ENCODE measurements around the gene OR2W3.

Gene OR2W3

GRCh38 chr1:247923941-247924340 is 28.6 kb downstream of the OR2W3 start:
- FAIRE-seq (no peak), DNase-seq (ENCODE audit: insufficient read length) (no peak)
- no peak for TF ChIP-seq POLR2AphosphoS5 (IDR thresholded peaks at IDR 0.05; ENCODE audit: low read depth, low read length)
- no peak for TF ChIP-seq POLR2A (IDR thresholded peaks at IDR 0.05; ENCODE audit: low read depth, low read length)

- no peak for TF ChIP-seq POLR2AphosphoS5 (IDR thresholded peaks at IDR 0.05; ENCODE audit: low read depth, low read length)
- FAIRE-seq = no peak
These were observed 29.5 kb downstream of the OR2W3 start, which contains the start of gene OR2AJ1 for GRCh38 chr1:247924868-247925267. Gene OR2AJ1, plus strand, starts transcription at chr1:247924889. Its CDS starts 8,880 bp downstream, at chr1:247933769.

DNA sequence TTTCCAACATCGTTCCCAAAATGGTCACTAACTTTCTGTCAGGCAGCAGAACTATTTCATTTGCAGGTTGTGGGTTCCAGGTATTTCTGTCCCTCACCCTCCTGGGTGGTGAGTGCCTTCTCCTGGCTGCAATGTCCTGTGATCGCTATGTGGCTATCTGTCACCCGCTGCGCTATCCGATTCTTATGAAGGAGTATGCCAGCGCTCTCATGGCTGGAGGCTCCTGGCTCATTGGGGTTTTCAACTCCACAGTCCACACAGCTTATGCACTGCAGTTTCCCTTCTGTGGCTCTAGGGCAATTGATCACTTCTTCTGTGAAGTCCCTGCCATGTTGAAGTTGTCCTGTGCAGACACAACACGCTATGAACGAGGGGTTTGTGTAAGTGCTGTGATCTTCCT is 38.6 kb downstream of the OR2W3 start:
- DNase-seq (ENCODE audit: insufficient read length) (no peak), FAIRE-seq (no peak)
- TF ChIP-seq POLR2A (IDR thresholded peaks at IDR 0.05; ENCODE audit: low read depth, low read length) (no peak), TAF1 (IDR thresholded peaks at IDR 0.05; ENCODE audit: borderline replicate concordance, low read depth, low read length) (no peak), POLR2AphosphoS5 (IDR thresholded peaks at IDR 0.05; ENCODE audit: low read depth, low read length) (no peak)

More at GRCh38 chr1:247924868-247925267, 29.5 kb downstream of the OR2W3 start, which contains the start of gene OR2AJ1:
- DNase-seq (ENCODE audit: insufficient read length) = no peak

DNA sequence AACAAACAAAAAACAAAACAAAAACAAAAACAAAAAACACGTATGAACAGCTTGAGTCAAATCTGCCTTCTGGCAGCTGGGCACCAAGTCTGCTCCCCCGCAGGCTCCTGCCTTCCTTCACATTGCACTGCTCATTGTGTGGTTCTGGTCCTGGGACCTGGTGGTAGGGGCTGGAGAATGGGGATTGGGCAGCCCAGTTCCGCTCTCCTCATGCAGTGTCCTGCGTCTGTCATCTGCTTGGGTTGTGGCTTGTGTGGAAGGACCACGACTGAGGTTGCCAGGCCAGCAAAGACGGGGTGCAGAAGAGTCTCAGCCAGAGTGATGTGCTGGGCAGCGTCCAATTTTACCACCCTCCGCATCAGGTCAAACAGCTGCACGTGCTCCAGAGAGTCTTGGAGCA is 40.4 kb downstream of the OR2W3 start:
- no peak for DNase-seq (ENCODE audit: insufficient read length)
- no peak for FAIRE-seq
- no peak for TF ChIP-seq POLR2A (IDR thresholded peaks at IDR 0.05; ENCODE audit: low read depth, low read length)
- TF ChIP-seq POLR2AphosphoS5 (IDR thresholded peaks at IDR 0.05; ENCODE audit: low read depth, low read length) = no peak
- TF ChIP-seq TAF1 (IDR thresholded peaks at IDR 0.05; ENCODE audit: borderline replicate concordance, low read depth, low read length) = no peak

- DNase-seq (ENCODE audit: insufficient read length) (no peak), FAIRE-seq (no peak)
These were observed 41.0 kb downstream of the OR2W3 start for GRCh38 chr1:247936415-247936814.

DNA sequence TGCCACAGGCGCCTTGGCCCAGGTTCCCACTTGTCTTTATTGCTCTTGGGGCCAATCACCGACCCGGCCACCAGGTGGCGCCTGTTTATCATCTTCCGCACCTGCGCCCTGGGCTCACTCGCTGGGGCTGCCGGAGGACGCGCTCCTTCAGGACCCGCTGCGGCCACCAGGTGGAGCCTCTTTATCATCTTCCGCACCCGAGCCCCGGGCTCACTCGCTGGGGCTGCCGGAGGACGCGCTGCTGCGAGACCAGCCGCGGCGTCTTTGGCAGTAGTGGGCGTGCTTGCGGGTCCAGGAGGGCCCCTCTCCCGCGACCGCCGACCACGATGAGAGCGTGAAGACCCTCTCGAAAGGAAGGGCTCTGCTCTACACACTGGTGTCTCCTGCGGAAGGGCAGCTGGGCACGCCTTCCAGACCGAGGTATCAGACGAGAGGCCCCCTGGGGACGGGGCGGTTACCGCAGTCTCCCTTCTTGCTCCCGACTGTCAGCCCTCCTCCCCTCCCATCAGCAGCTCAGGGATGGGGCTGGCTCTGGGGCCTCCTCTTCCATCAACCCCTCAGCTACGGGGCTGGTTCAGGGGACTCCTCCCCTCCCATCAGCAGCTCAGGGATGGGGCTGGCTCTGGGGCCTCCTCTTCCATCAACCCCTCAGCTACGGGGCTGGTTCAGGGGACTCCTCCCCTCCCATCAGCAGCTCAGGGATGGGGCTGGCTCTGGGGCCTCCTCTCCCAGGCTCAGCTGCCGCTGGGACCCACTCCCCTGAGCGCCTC is 41.8 kb downstream of the OR2W3 start:
- DNase-seq (ENCODE audit: insufficient read length) (peak; percentile 55), FAIRE-seq (peak; percentile 30)

More at GRCh38 chr1:247936415-247936814, 41.0 kb downstream of the OR2W3 start:
- TF ChIP-seq TAF1 (IDR thresholded peaks at IDR 0.05; ENCODE audit: borderline replicate concordance, low read depth, low read length) (no peak), POLR2AphosphoS5 (IDR thresholded peaks at IDR 0.05; ENCODE audit: low read depth, low read length) (no peak), POLR2A (IDR thresholded peaks at IDR 0.05; ENCODE audit: low read depth, low read length) (no peak)

DNA sequence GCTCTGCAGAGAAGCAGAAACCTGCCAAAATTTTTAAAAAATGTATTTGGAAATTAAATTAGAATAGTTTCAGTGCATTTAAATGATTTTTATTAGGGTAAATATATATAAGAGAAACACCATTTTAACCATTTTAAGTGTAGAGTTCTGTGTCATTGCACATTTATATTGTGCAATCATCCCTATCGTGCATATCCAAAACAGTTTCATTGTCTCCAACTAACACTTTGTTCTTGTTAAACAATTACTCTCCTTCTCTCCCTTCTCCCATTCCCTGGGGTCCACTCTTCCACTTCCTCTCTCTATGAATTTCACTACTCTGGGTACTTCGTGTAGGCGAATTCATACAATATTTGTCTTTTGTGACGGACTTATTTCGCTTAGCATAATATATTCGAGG is 47.2 kb downstream of the OR2W3 start:
- no peak for DNase-seq (ENCODE audit: insufficient read length)
- TF ChIP-seq POLR2A (IDR thresholded peaks at IDR 0.05; ENCODE audit: low read depth, low read length) (no peak), POLR2AphosphoS5 (IDR thresholded peaks at IDR 0.05; ENCODE audit: low read depth, low read length) (no peak), TAF1 (IDR thresholded peaks at IDR 0.05; ENCODE audit: borderline replicate concordance, low read depth, low read length) (no peak)
- FAIRE-seq = no peak

All from GM12892 (cell line).